ENCODE data around the gene TEX14. TPM values are rescaled to one million over a fixed set of nuclear protein-coding genes. Genes with fewer than 3 reads are reported as not detected.

The TEX14 gene
- polyA plus RNA-seq, 3 donors: 0.25 TPM; not detected in 2

- peak overlapping the region in 1 of 2 donors; percentile 33 for H3K4me3 Mint-ChIP-seq
Measured at GRCh38 chr17:58667934-58668597, 23.8 kb downstream of the TEX14 start.

GRCh38 chr17:58666858-58667267 is 25.0 kb downstream of the TEX14 start:
- Mint-ChIP-seq H3K9me3 (no peaks in the 10 kb centered on the region), H3K36me3 (peaks cover 0 to 3% of the 10 kb centered on the region in 2 donors), H3K4me3 (peak overlapping the region; percentile 62 to 88), H3K27me3 (ENCODE audit: low read depth in 3 of 3) (peaks cover 5 to 14% (median 6%) of the 10 kb centered on the region in 3 donors), H3K27ac (peak overlapping the region; percentile 93 to 98 (median 96)), H3K4me1 (peaks cover 16% of the 10 kb centered on the region)
- Histone ChIP-seq H3K79me2 (ENCODE audit: insufficient read depth, low read length) (no peaks in the 10 kb centered on the region), H4K20me1 (ENCODE audit: insufficient read depth, low read length) (no peaks in the 10 kb centered on the region), H3K9ac (ENCODE audit: insufficient read depth, low read length, poor library complexity, severe bottlenecking) (peak overlapping the region; percentile 32), H3K27me3 (ENCODE audit: control insufficient read depth in 2 of 2, insufficient read depth in 2 of 2, low read length in 2 of 2) (no peaks in the 10 kb centered on the region), H3K9me3 (replicated peaks in 1 of 2; ENCODE audit: control insufficient read depth in 1 of 2, insufficient read depth in 1 of 2, low read length in 2 of 2) (no peaks in the 10 kb centered on the region), H2AFZ (ENCODE audit: insufficient read depth, low read depth, low read length, poor library complexity, severe bottlenecking) (peak overlapping the region; percentile 69), H3K4me3 (replicated peaks in 1 of 3; ENCODE audit: low read depth in 2 of 3, low read length in 3 of 3) (peak overlapping the region; percentile 7 to 65 (median 10)), H3K27ac (ENCODE audit: low read depth in 1 of 2, low read length in 2 of 2) (peak overlapping the region; percentile 78 to 84), H3K4me2 (replicated peaks; ENCODE audit: extremely low read depth, low read length, poor library complexity, severe bottlenecking) (peak overlapping the region; percentile 68), H3K4me1 (ENCODE audit: control insufficient read depth in 1 of 2, insufficient read depth in 2 of 2, low read length in 2 of 2) (peaks cover 7 to 8% of the 10 kb centered on the region in 2 donors), H3K36me3 (replicated peaks in 1 of 2; ENCODE audit: control insufficient read depth in 1 of 2, insufficient read depth in 2 of 2, low read length in 2 of 2) (no peaks in the 10 kb centered on the region)
- 30% methylated on average over 9 of the region's 19 CpGs for WGBS (ENCODE audit: insufficient coverage)
- intact Hi-C loops (cut with micrococcal nuclease): no loop called here
- DNase-seq: peak; percentile 84 to 94 (median 87)
- TF ChIP-seq CTCF (IDR thresholded peaks at IDR 0.05): no peak

More at GRCh38 chr17:58667934-58668597, 23.8 kb downstream of the TEX14 start:
- Histone ChIP-seq H4K20me1 (ENCODE audit: insufficient read depth, low read length) (no peaks in the 10 kb centered on the region), H3K27ac (ENCODE audit: low read depth in 1 of 2, low read length in 2 of 2) (no peak overlapping the region), H3K4me3 (replicated peaks in 1 of 3; ENCODE audit: low read depth in 2 of 3, low read length in 3 of 3) (no peak overlapping the region), H3K27me3 (ENCODE audit: control insufficient read depth in 2 of 2, insufficient read depth in 2 of 2, low read length in 2 of 2) (no peaks in the 10 kb centered on the region), H3K9me3 (replicated peaks in 1 of 2; ENCODE audit: control insufficient read depth in 1 of 2, insufficient read depth in 1 of 2, low read length in 2 of 2) (no peaks in the 10 kb centered on the region), H2AFZ (ENCODE audit: insufficient read depth, low read depth, low read length, poor library complexity, severe bottlenecking) (no peak overlapping the region), H3K79me2 (ENCODE audit: insufficient read depth, low read length) (no peaks in the 10 kb centered on the region), H3K36me3 (replicated peaks in 1 of 2; ENCODE audit: control insufficient read depth in 1 of 2, insufficient read depth in 2 of 2, low read length in 2 of 2) (no peaks in the 10 kb centered on the region), H3K9ac (ENCODE audit: insufficient read depth, low read length, poor library complexity, severe bottlenecking) (no peak overlapping the region), H3K4me1 (ENCODE audit: control insufficient read depth in 1 of 2, insufficient read depth in 2 of 2, low read length in 2 of 2) (peaks cover 7 to 8% of the 10 kb centered on the region in 2 donors), H3K4me2 (replicated peaks; ENCODE audit: extremely low read depth, low read length, poor library complexity, severe bottlenecking) (no peak overlapping the region)
- intact Hi-C loops (cut with micrococcal nuclease): no loop called here
- H3K36me3 Mint-ChIP-seq: peaks cover 0 to 3% of the 10 kb centered on the region in 2 donors
- H3K27me3 Mint-ChIP-seq (ENCODE audit: low read depth in 3 of 3): peaks cover 5 to 14% (median 6%) of the 10 kb centered on the region in 3 donors
- no peak for TF ChIP-seq CTCF (IDR thresholded peaks at IDR 0.05)
- peak in 1 of 3 donors; percentile 31 for DNase-seq
- WGBS (ENCODE audit: insufficient coverage): no CpG with 5 or more reads among the region's 1 CpG
- peak overlapping the region in 5 of 7 donors; percentile 18 to 83 (median 51) for H3K27ac Mint-ChIP-seq
- no peaks in the 10 kb centered on the region for H3K9me3 Mint-ChIP-seq
- peaks cover 16% of the 10 kb centered on the region for H3K4me1 Mint-ChIP-seq
